Erythroblast (primary cell): ENCODE data around the gene FOXC1.

Source experiments
- DNase-seq, 2 experiments: peaks; one replicate each; lab custom pipeline; 2025; lab: John Stamatoyannopoulos, UW
- GATA1 ChIP-seq: IDR thresholded peaks from 2 replicates; pipeline ENCODE4 v1.6.1; 2011; ENCODE audit warnings: low read depth, mild to moderate bottlenecking, control low read depth, low read length, moderate library complexity
- POLR2A ChIP-seq: IDR thresholded peaks from 2 replicates; pipeline ENCODE4 v1.6.1; 2011; ENCODE audit warnings: mild to moderate bottlenecking, low read length

FOXC1 gene

DNA sequence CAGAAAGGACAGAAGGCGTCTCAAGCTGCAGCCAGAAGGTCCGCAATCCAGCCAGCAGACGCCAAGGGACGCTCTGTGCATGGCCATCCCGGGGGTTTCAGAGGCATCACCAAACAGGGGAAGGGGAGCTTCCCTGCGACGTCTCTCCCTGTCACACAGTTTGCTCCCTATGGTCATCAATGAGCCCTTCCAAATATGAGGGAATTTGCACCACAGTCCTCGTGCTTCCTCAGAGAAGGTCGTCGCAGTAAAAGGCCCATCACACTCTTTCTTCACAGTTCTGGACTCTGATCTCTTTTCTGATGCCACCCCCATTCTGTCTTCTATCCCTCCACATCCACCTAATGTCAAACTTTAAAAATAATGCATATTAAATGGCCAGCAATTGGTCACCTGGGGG is 10.2 kb upstream of the FOXC1 start:
- no peak for DNase-seq
- TF ChIP-seq POLR2A = no peak
- no peak for TF ChIP-seq GATA1

DNA sequence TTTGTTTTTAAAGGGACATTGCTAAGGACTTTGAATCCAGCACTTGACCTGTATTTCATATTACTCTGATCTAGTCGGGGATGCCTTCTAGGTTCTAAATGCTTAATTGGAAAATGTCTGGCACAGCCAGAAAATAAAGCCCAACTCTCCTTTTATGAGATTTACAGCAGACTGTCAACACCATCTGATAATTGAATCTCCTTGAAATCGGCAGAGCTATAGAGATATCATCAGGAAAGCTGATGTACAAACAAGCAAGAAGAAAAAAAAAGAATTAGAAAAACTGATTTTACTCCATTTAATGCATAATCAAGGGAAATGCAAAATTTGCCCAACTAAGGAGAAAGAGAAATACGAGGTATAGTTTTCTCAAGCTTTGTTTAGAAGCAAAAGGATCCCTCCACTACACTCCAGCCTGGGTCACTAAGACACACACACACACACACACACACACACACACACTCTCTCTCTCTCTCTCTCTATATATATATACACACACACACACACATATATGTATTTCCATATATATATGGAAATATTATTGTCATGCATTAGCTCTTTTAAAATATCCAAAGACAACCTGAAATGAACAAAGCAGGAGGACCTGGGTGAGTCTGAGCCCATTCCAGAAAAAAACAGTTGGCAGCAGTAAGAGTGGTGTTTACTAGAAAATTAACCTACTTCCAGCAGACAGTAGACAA is 9.5 kb upstream of the FOXC1 start:
- no peak for DNase-seq

DNA sequence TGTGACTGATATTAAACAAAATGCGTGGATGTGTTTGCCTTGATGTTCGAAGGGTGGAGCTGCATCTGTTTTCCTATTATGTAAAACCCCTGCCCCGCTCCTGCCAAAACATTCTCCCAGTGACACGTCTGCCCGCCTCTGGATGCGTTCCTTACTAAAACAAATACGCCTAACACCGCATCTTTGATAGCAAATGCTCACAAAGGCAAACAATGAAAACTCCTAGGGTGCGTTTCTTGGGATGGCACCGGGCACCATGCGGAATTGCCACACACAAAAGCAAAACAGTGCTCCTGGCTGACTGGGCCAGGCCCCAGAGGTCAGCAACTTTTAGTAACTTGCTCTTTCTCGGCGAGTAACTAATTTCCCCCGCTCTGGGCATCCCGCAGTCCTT is 9.0 kb upstream of the FOXC1 start:
- no peak for DNase-seq
- TF ChIP-seq POLR2A = no peak
- no peak for TF ChIP-seq GATA1

More for the DNA sequence above, 9.5 kb upstream of the FOXC1 start:
- TF ChIP-seq POLR2A = no peak
- no peak for TF ChIP-seq GATA1

DNA sequence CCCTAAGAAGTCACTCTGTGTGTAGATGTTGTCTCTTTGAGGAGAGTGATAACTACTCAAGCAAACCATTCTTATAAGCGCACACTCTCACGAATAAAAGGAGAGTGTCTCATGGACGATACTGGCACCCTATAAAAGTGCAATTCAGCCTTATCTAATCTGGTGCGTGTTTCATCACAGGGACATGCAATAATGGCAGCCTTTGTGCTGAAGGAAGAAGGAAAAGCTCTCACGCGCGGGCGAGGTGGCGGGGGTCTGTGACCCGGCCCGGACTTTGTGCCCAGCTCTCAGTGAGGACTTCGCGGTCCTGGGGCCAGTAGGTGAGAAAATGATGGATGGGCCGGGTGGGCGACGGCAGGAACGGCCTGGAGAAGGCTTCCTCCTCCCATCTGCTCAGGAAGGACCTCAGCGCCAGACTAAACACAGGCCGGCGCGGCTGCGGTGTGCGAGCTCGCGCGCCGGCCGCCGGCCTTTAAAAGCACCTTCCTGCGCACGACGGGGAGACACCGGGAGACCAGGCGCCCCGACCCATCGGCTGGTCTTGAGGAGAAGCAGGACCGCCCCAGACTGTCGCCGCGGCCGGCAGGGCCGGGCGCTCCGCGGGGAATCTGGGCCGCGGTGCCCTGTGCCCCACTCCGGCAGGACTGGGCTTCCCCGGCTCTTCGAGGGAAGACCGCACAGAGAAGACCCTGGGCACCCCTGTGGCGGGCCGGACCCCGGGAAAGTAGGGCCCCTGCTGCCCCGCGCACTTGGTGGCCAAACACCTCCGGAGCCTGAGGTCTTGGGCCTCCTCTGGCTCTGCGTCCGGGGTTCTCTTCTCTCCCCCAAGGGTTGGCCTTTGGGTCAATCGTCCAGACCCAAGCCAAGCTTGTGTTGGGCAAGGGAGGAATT is 8.3 kb upstream of the FOXC1 start:
- no peak for TF ChIP-seq POLR2A
- TF ChIP-seq GATA1 = no peak
- DNase-seq = no peak

DNA sequence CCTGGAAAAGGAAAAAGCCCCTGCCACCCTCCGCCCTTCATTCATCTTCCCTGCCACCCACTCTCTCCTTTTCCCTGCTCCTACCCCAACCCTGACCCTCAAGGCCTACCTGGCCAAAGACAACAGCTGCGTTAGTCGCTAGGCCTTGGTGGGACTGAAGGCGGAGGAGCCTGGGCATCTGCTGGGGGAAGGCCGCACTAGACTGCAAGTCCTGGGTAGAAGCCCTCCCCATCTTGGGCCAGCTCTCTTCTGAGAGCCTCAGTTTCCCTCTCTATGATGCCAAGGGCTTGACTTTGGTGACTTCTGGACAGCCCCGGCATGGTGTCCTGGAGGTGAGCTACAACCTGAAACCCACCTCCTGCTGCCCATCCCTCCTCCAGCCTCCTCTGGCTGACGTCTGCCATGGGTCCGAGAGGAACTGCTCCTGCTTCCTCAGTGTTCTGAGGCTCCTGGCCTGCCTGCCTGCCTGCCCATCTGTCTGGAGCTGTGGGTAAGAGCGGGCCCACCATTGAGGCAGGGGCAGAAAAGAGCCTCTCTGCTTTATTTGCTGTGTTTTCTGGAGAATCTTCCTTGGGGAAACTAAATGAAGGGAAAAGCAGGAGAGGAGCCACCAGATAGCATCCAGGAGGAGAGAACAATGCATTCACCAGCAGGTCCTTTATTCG is 7.5 kb upstream of the FOXC1 start:
- TF ChIP-seq POLR2A = no peak
- no peak for TF ChIP-seq GATA1
- DNase-seq = no peak

DNA sequence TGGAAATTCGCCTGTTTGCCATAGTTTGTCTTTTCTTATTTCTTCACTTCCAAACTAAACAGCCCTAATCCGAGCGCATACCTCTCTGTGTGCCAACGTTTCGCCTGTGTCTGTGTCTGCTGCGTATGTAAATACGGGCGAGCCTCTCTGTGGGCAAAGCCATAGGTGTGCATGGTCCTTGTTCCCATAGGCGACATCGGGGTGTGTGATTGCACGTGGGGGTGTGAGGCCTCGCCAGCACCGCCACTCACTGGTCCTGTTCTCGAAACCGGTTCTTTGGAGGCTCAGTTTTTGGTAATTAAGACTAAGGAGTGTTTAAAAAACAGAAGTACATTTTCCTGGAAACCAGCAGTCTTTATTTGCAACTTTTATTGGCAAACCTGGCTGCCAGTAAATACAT is 6.0 kb upstream of the FOXC1 start:
- no peak for DNase-seq
- TF ChIP-seq GATA1 (no peak), POLR2A (no peak)

DNA sequence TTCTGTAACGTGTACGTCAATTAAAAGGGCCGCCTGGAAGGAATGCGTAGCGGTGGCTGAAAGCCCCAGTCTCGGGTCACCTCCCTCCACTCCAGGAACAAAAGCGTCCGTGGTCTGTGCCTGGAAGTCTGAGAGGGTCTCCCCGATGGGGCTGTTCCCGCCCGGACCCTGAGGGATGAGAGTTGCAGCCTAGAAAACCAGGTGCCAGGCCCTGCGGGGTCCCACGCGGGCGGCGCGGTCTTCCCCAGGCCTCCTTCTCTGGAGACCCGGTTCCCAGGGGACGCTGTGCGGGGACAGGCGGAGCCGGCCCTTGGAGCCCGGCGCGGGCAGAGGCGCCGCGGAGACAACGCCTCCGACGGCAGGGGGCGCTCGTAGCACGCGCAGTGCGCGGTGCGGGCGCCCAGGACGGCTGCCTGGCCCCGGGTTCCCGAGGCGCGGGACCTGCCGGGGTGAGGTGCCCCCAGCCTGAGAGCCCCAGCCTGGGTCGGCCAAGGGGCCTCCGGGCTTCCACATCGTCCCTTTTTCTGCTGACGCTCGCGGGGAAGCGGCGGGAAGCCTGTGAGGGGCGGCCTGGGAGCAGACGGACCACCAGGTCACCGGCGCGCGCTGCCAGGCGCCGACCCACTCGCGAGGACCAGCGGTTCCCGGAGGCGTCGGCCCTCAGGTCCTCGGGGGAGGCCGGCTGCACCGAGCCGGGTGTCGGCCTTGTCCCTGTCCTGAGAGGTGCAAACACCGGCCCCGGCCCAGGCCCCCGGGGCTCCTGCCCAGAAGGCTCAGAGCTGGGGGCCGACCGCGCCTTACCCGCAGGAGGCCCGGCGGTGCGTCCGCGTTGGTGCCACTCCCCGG is 5.3 kb upstream of the FOXC1 start:
- TF ChIP-seq POLR2A = no peak
- TF ChIP-seq GATA1 = no peak
- DNase-seq = peak; percentile 61 to 76

DNA sequence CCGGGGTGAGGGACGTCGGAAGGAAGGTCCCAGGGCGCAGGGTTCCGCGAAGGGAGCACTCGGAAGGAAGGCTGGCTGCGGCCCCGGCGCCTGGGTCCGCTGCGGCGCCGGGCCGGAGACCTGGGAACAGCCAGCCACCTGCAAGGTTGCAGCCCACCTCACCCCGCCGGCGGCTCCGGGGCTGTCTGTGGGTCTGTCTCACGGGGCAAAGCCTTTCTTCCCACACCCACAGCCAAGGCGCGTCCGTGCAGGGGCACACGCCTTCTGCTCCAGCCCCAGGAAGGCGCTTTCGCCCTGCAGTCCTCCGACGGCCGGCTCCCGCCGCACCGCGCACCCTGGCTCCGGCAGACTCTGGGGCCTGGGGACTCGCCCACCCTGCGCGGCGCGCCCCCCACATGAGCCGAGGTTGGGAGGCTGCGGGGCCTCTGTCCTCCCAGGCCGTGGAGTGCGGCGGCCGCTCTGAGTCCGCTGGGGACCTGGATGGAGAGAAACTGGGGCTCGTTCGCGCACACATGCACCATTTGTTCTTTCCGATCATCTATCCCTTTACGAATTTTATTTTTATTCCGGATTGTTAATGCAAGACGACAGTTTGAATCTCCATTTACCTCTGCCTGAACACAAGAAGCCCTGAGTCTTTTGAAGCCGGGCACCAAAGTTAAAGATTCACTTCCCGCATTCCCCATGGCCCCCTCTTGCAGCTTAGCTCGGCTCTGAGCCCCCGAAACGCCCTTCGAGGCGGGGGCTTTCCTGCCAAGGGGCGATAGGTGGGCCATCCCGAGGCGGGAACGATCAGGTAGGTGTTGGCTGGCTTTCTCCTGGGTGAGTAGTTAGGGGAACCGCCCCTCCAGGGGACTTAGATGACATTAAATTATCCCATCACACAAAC is 4.5 kb upstream of the FOXC1 start:
- no peak for TF ChIP-seq GATA1
- no peak for TF ChIP-seq POLR2A
- peak in 1 of 2 experiments; percentile 22 for DNase-seq

DNA sequence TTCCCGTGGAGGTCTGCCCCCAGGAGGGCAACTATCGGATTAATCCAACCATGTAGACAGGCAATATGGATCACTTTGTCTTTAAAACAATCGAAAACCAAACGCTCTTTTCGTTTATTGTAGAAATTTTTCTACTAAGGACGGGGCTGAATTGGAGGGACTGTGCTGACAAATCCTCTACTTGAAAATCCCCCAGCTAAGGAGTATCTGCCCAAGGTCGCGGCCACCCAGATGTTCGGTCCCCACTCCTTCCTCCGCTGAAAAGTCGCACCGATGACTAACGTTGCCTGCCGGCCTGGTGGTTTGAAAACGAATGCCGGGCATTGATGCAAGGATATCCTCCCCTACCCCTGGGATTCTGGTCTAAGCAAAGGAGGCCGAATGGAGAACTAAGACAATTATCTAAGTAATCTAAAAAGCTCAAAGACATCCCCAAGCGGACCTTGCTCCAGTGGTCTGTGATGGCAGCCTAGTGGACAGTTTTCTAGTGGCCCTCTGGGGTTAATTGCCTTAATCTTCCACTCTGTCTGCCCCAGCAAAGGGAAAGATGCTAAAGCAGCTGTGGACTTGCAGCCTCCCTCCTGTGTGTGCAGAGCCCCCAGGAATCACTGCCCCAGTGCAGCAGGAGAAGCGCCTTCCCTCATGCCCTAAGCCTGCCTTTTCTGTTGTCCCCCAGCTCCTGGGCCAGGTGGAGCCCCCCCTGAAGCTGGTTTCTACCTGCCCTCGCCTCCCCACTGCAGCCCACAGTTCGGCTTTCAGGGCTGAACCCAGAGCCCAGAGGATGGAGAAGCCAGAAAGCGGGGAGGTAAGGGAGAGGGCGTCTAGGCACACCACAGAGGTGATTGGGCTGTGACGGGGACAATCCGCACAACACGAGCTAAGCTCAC is 3.6 kb upstream of the FOXC1 start:
- DNase-seq = no peak
- TF ChIP-seq POLR2A (no peak), GATA1 (no peak)

DNA sequence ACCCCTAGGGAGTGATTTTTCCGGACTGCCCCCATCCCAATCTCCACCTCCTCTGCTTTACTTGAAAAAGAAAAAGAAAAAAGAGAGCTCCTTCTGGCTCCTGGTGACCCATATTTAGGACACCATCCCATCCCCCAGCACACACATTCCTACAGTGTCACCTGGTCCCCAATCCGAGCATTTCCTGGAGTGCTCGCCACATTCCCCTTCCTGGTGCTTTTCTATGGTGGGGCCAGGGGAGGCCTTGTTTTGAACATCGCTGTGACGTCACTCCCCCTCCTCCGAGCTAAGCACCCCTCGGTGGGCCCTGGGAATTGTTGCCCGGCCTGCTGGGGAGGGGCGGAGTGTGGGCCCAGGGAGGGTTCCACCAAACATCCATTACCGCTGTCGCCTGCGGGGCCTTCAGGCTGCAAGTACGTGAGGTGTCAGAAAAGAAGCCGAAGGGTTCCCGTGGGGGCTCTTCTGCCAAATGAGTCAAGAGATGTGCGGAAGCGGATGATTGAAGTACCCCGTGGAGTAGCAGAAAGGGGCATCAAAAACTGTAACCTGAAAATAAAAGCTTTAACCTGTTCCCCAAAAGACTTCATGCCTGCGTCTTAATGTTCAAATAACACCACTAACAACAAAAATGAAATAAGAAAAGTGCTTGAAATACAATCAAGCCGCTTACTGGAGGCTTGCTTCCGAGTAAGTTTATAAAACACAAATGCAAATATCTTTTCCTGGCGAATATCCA is 2.8 kb upstream of the FOXC1 start:
- DNase-seq = peak in 1 of 2 experiments; percentile 21
- TF ChIP-seq GATA1 (no peak), POLR2A (no peak)
